ENCODE data around the gene CNN1.

CNN1 gene

GRCh38 chr19:11535792-11536595 lies 2.7 kb upstream of the CNN1 start:
- no peak overlapping the region for H3K4me3 ChIP-seq (ENCODE audit: low read depth, low read length)
- peak; percentile 24; the same call in 1 of the 2 replicates for TF ChIP-seq MYC (IDR thresholded peaks at IDR 0.05; ENCODE audit: low read depth, low read length)
- TF ChIP-seq, protein P1, sequence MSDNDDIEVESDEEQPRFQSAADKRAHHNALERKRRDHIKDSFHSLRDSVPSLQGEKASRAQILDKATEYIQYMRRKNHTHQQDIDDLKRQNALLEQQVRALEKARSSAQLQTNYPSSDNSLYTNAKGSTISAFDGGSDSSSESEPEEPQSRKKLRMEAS (IDR thresholded peaks at IDR 0.05; ENCODE audit: low read depth, low read length): peak; percentile 45; the same call in 1 of the 2 replicates
- no peak for TF ChIP-seq POLR2A (IDR thresholded peaks at IDR 0.05; ENCODE audit: extremely low read depth, insufficient read length)
- TF ChIP-seq, protein P2, sequence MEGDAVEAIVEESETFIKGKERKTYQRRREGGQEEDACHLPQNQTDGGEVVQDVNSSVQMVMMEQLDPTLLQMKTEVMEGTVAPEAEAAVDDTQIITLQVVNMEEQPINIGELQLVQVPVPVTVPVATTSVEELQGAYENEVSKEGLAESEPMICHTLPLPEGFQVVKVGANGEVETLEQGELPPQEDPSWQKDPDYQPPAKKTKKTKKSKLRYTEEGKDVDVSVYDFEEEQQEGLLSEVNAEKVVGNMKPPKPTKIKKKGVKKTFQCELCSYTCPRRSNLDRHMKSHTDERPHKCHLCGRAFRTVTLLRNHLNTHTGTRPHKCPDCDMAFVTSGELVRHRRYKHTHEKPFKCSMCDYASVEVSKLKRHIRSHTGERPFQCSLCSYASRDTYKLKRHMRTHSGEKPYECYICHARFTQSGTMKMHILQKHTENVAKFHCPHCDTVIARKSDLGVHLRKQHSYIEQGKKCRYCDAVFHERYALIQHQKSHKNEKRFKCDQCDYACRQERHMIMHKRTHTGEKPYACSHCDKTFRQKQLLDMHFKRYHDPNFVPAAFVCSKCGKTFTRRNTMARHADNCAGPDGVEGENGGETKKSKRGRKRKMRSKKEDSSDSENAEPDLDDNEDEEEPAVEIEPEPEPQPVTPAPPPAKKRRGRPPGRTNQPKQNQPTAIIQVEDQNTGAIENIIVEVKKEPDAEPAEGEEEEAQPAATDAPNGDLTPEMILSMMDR (IDR thresholded peaks at IDR 0.05; ENCODE audit: low read depth, low read length): peak; percentile 83
- DNase-seq (ENCODE audit: low read depth): peak; percentile 87

GRCh38 chr19:11539495-11540365 lies 1.1 kb downstream of the CNN1 start:
- H3K4me3 ChIP-seq (ENCODE audit: low read depth, low read length): no peak overlapping the region
- DNase-seq (ENCODE audit: low read depth): no peak
- TF ChIP-seq, protein P2 (IDR thresholded peaks at IDR 0.05; ENCODE audit: low read depth, low read length): no peak
- TF ChIP-seq POLR2A (IDR thresholded peaks at IDR 0.05; ENCODE audit: extremely low read depth, insufficient read length) (no peak), MYC (IDR thresholded peaks at IDR 0.05; ENCODE audit: low read depth, low read length) (no peak)
- TF ChIP-seq, protein P1 (IDR thresholded peaks at IDR 0.05; ENCODE audit: low read depth, low read length): no peak

DNA sequence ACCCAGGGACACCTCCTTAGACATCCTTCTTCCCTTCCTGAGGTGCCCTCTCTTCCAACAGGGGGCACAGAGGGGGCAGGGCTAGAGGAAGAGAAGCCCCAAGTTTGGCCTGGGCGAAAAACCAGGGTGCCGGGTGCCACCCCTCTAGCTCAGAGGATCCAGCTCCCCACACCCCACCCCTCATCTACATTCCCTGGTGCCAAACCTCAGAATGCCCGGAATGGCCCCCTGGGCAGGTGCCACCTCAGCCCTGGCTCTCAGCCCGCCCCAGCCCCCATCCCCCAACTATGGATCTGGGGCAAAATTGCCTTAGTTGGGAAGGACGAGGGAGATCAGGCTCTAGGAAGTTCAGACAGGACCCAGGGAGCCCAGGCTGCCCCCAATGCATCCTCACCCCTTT lies 2.0 kb downstream of the CNN1 start:
- H3K4me3 ChIP-seq (ENCODE audit: low read depth, low read length): no peak overlapping the region
- no peak for DNase-seq (ENCODE audit: low read depth)

GRCh38 chr19:11541238-11541637 lies 2.6 kb downstream of the CNN1 start:
- TF ChIP-seq, protein P2 (IDR thresholded peaks at IDR 0.05; ENCODE audit: low read depth, low read length): no peak
- TF ChIP-seq, protein P1 (IDR thresholded peaks at IDR 0.05; ENCODE audit: low read depth, low read length): 0 out of 2 replicates have a peak, but pooled peaks have one; percentile 29
- no peak overlapping the region for H3K4me3 ChIP-seq (ENCODE audit: low read depth, low read length)
- no peak for DNase-seq (ENCODE audit: low read depth)

More for the DNA sequence above, 2.0 kb downstream of the CNN1 start:
- TF ChIP-seq, protein P1 (IDR thresholded peaks at IDR 0.05; ENCODE audit: low read depth, low read length): no peak
- no peak for TF ChIP-seq MYC (IDR thresholded peaks at IDR 0.05; ENCODE audit: low read depth, low read length)

GRCh38 chr19:11547929-11548700 lies 9.5 kb downstream of the CNN1 start:
- no peak overlapping the region for H3K4me3 ChIP-seq (ENCODE audit: low read depth, low read length)
- no peak for DNase-seq (ENCODE audit: low read depth)
- TF ChIP-seq, protein P1 (IDR thresholded peaks at IDR 0.05; ENCODE audit: low read depth, low read length): no peak
- TF ChIP-seq, protein P2 (IDR thresholded peaks at IDR 0.05; ENCODE audit: low read depth, low read length): no peak
- no peak for TF ChIP-seq POLR2A (IDR thresholded peaks at IDR 0.05; ENCODE audit: extremely low read depth, insufficient read length)

Data from NB4 (cell line).